Coronary artery (tissue), 2 donors: Measurements from ENCODE around the gene DPH1.

Source experiments
- DNase-seq: peaks from one replicate; pipeline ENCODE4 v3.0.0-alpha.2; 2017; ENCODE audit warnings: low spot score
- H3K27ac ChIP-seq, 2 donors: fragments of 200-600 bp; sonication (generic); one replicate each; pipeline ENCODE4 v1.5.1; 2016 to 2019
- H3K4me3 ChIP-seq: fragments of 200-600 bp; sonication (generic); 2 replicates; pipeline ENCODE4 v1.5.1; 2016; ENCODE audit warnings: mild to moderate bottlenecking, moderate library complexity
- CTCF ChIP-seq: fragments of 200-600 bp; sonication (generic); IDR thresholded peaks from one replicate; pipeline ENCODE4 v1.5.1; 2019; ENCODE audit warnings: antibody characterized with exemption

Gene DPH1

GRCh38 chr17:1997927-1998742, 31.8 kb upstream of the DPH1 start:
- peak overlapping the region; percentile 19 to 87 for H3K27ac ChIP-seq
- peak overlapping the region; percentile 82 for H3K4me3 ChIP-seq
- DNase-seq: no peak

GRCh38 chr17:1999557-2000251, 30.2 kb upstream of the DPH1 start:
- DNase-seq: peak; percentile 82
- peak overlapping the region; percentile 69 to 87 for H3K27ac ChIP-seq
- TF ChIP-seq CTCF: no peak
- peak overlapping the region; percentile 35 for H3K4me3 ChIP-seq

More at GRCh38 chr17:1997927-1998742, 31.8 kb upstream of the DPH1 start:
- no peak for TF ChIP-seq CTCF

- TF ChIP-seq CTCF: no peak
- no peak overlapping the region for H3K4me3 ChIP-seq
- no peak overlapping the region for H3K27ac ChIP-seq
- no peak for DNase-seq
Measured at GRCh38 chr17:2002767-2003329, 27.1 kb upstream of the DPH1 start.

GRCh38 chr17:2003525-2003924, 26.4 kb upstream of the DPH1 start:
- H3K27ac ChIP-seq: no peak overlapping the region
- no peak for DNase-seq
- no peak overlapping the region for H3K4me3 ChIP-seq
- TF ChIP-seq CTCF: no peak

- Histone ChIP-seq H3K27ac (no peak overlapping the region), H3K4me3 (no peak overlapping the region)
- no peak for DNase-seq
- no peak for TF ChIP-seq CTCF
Measured at GRCh38 chr17:2004435-2004952, 25.5 kb upstream of the DPH1 start.

GRCh38 chr17:2008332-2009126, 21.4 kb upstream of the DPH1 start:
- Histone ChIP-seq H3K4me3 (no peak overlapping the region), H3K27ac (no peak overlapping the region)
- TF ChIP-seq CTCF: no peak
- DNase-seq: no peak
